AG10803 (cell line): ENCODE measurements around the gene GAREM1.
"Not testable (repeated sequence)": the region's sequence is repeated elsewhere in the genome, so short reads cannot be mapped to it uniquely, and the experiment has no call there.

Experiments
- DNase-seq: peaks from one replicate; pipeline ENCODE4 v3.0.0; 2010; ENCODE audit warnings: low read depth
- H3K4me3 ChIP-seq: 2 replicates; pipeline ENCODE4 v1.5.1; 2011; ENCODE audit warnings: mild to moderate bottlenecking, low read length, control low read depth
- TF ChIP-seq, protein P1 (sequence below): conservative IDR thresholded peaks from 2 replicates; pipeline ENCODE4 v1.5.1; 2011; ENCODE audit warnings: mild to moderate bottlenecking, low read length, control low read depth, inconsistent platforms

Gene GAREM1

DNA sequence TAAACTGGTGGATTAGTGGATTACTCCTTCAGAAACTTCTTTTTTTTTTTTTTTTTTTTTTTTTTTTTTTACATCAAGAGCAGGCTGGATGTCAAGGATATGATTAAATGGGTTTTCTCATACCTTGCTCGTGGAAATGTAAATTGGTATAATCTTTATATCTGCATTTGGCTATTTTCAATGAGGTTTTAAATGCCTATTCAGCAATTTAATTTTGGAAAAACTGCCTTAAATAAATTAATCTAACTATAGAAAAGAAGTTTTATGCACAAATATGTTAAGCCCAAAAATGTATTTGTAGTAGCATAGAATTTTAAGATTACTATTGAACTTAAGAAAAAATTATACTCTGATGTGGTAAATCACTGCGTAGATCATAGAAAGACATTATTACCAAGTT lies 11.4 kb upstream of the GAREM1 start:
- DNase-seq, result no peak
- no peak overlapping the region for H3K4me3 ChIP-seq
- TF ChIP-seq, protein P1, sequence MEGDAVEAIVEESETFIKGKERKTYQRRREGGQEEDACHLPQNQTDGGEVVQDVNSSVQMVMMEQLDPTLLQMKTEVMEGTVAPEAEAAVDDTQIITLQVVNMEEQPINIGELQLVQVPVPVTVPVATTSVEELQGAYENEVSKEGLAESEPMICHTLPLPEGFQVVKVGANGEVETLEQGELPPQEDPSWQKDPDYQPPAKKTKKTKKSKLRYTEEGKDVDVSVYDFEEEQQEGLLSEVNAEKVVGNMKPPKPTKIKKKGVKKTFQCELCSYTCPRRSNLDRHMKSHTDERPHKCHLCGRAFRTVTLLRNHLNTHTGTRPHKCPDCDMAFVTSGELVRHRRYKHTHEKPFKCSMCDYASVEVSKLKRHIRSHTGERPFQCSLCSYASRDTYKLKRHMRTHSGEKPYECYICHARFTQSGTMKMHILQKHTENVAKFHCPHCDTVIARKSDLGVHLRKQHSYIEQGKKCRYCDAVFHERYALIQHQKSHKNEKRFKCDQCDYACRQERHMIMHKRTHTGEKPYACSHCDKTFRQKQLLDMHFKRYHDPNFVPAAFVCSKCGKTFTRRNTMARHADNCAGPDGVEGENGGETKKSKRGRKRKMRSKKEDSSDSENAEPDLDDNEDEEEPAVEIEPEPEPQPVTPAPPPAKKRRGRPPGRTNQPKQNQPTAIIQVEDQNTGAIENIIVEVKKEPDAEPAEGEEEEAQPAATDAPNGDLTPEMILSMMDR, result no peak

DNA sequence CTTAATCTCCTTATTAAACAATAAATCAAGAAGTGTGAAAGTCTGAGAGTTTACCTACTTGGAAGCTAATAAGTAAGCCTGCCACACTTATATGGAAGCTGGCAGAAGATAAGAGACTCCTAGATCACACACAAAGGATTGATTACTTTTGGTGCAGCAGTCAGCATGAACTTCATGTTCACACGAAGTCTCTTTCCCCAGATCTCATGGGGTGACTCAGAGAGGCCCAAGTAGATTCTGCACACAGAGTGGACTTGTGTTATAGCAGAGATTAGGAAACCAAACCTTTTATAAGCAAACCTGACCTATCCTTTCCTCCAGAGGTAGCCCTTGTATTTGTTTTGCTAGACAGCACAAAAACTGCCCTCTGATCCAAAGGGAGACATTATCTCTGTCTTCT lies 9.9 kb upstream of the GAREM1 start:
- TF ChIP-seq, protein P1, result no peak

DNA sequence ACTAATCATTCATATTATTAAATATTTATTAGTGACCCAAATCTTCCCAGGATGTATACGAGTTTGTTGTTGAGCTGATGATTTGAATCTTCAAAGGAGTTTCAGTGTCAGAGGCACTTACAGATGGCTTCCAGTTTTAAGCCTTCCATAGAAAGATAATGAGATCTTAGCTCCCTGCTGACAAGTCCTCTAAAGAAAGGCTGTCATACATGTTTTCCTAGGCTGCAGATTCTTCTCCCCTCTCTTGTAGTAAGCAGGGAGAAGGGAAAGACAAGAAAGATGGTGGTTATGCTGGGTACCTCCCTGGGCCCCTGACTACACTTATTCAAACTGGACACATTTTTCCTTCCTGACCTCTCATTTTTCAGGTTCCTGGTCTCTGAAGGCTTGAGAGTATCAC lies 8.1 kb upstream of the GAREM1 start:
- no peak for DNase-seq
- TF ChIP-seq, protein P1, result no peak

More for the DNA sequence above, 9.9 kb upstream of the GAREM1 start:
- no peak for DNase-seq
- H3K4me3 ChIP-seq, result no peak overlapping the region

DNA sequence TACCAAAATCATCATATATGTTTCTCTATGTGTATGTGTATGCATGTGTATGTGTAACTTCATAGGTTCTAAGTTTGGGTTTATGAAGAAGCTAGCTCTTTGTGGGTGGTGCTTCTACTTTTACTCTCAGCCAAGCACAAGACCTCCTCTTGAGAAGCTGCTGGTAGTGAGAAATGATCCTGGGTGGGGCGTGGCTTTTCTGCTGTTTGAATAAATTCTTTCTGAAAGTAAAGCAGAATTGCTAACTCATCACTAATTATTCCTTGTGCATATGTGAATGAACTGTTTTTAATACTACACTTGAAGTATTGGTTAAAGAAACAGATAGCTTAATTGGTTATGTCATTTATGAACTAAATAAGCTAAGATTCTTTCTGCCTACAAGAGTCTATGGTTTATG lies 7.6 kb upstream of the GAREM1 start:
- DNase-seq, result no peak
- H3K4me3 ChIP-seq, result no peak overlapping the region
- TF ChIP-seq, protein P1, result no peak

More for the DNA sequence above, 8.1 kb upstream of the GAREM1 start:
- no peak overlapping the region for H3K4me3 ChIP-seq

DNA sequence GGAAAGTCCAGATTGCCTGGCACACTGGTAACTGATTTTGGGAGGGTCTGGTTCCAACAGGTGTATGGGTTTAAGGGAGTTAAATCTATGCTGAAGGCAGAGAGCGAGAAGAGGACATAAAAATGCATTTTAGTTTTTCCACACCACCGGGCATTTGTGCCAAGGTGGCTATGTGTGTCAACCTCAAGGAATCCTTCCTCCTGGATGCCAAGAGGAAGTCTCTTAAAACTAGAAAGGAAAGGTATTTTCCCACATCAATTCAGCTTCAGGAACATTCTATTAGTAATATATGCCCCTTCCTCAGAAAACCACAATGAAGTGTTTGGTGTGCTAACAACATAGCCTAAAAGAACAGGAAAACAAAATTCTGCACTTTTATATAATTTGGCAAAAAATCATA lies 5.4 kb upstream of the GAREM1 start:
- no peak overlapping the region for H3K4me3 ChIP-seq
- no peak for DNase-seq
- TF ChIP-seq, protein P1, result no peak

DNA sequence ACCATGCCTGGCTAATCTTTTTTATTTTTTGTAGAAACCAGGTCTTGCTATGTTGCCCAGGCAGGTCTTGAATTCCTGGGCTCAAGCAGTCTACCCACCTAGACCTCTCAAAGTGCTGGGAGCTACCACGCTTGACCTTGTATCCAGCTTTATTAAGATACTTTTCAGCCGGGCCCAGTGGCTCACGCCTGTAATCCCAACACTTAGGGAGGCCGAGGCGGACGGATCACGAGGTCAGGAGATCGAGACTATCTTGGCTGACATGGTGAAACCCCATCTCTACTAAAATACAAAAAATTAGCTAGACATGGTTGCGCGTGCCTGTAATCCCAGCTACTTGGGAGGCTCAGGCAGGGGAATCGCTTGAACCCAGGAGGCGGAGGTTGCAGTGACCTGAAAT lies 4.4 kb upstream of the GAREM1 start:
- H3K4me3 ChIP-seq, DNase-seq: not testable (repeated sequence)

DNA sequence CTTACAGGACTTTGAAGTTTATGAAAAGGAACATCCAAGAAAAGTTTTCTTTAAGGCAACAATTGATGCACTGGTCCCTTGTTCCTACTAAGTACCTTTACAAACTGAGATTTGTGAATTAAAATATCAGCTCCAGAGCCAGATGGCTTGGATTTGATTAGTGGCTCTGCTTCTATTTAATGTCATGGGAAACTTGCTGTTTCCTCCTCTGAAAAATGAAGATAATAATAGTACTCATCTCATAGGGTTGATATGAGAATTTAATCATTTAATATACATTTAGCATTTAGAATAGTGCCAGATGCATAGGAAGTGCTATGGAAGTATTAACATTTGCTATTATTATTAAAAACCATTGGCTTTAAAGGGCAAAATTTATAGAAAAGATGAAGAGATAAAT lies 2.6 kb upstream of the GAREM1 start:
- TF ChIP-seq, protein P1, result no peak
- no peak overlapping the region for H3K4me3 ChIP-seq
- no peak for DNase-seq

DNA sequence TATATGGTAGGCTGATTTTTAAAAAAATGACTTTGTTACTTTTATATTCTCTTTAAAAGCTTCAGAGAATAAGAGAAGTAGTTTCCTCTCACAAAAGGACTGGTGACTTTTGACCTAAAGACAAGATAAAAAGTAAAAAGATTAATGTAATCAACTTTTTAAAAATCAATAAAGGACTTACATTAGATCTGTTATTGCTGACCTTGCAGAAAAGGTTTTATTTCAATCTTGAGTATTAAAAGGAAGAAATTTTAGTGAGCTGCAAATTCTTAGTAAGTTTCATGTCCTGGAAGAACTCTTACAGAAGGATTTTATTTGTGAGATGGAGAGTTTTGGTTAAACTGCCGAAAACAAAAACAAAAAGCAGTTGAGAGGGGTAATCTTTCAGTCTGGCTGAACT lies 2.2 kb upstream of the GAREM1 start:
- DNase-seq, result no peak
- no peak overlapping the region for H3K4me3 ChIP-seq
- TF ChIP-seq, protein P1, result no peak
